Stimulated activated naive CD8-positive, alpha-beta T cell treated with anti-CD3 and anti-CD28 coated beads, Interleukin-15, Interleukin-2, amounts not matched to agents 100 ng/mL and 50 ng/mL, for 24 hours (primary cell): ENCODE data around the gene CAPN7.

Experiments
- H3K27ac Mint-ChIP-seq: one replicate; pipeline ENCODE4 v1.8.0; 2021; ENCODE audit warnings: mild to moderate bottlenecking, mixed read lengths
- H3K27me3 Mint-ChIP-seq: one replicate; pipeline ENCODE4 v1.8.0; 2021; ENCODE audit warnings: mixed read lengths
- H3K36me3 Mint-ChIP-seq: one replicate; pipeline ENCODE4 v1.8.0; 2021; ENCODE audit warnings: low read depth, mixed read lengths
- H3K4me1 Mint-ChIP-seq: one replicate; pipeline ENCODE4 v1.8.0; 2021; ENCODE audit warnings: low read depth, mixed read lengths
- H3K4me3 Mint-ChIP-seq: one replicate; pipeline ENCODE4 v1.8.0; 2021; ENCODE audit warnings: mild to moderate bottlenecking, mixed read lengths
- H3K9me3 Mint-ChIP-seq: one replicate; pipeline ENCODE4 v1.8.0; 2021; ENCODE audit warnings: mixed read lengths

CAPN7 gene

DNA sequence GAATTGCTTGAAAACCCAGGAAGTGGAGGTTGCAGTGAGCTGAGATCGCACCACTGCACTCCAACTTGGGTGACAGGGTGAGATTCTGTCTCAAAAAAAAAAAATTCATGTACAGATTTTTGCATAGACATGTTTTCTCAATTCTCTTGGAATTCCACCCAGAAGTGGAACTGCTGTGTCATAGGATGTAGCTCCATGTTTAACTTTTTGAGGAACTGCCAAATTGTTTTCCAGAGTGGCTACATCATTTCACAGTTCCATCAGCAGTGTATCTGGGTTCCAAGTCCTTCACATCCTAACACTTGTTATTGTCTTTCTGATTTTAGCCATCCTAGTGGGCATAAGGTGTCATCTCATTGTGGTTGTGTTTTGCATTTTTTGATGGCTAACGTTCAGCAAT is 9.9 kb downstream of the CAPN7 start:
- Mint-ChIP-seq H3K4me3 (no peak overlapping the region), H3K4me1 (peaks cover 14% of the 10 kb centered on the region), H3K9me3 (no peaks in the 10 kb centered on the region), H3K27ac (no peak overlapping the region), H3K27me3 (no peaks in the 10 kb centered on the region), H3K36me3 (peaks cover 78% of the 10 kb centered on the region)

DNA sequence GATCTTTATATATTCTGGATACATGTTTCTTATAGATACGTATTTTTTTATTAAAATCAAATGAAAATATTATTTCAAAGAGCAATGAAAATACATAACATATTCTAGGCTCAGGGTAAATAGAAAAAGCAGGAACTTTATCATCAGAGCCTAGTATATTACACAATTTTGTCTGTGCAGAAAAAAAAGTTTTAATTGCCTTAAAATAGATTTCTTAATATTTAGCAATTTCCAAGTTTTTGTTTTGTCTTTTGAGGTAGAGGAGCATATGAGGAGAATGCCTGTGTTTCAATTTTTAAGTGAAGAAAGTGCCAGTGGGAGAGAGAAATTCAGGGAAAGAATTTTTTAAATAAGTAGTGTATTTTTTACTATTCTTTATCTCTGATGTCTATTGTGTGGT is 10.5 kb downstream of the CAPN7 start:
- peaks cover 14% of the 10 kb centered on the region for H3K4me1 Mint-ChIP-seq
- no peaks in the 10 kb centered on the region for H3K27me3 Mint-ChIP-seq
- H3K9me3 Mint-ChIP-seq, result no peaks in the 10 kb centered on the region
- H3K4me3 Mint-ChIP-seq, result no peak overlapping the region
- H3K27ac Mint-ChIP-seq, result no peak overlapping the region
- H3K36me3 Mint-ChIP-seq, result peaks cover 75% of the 10 kb centered on the region

DNA sequence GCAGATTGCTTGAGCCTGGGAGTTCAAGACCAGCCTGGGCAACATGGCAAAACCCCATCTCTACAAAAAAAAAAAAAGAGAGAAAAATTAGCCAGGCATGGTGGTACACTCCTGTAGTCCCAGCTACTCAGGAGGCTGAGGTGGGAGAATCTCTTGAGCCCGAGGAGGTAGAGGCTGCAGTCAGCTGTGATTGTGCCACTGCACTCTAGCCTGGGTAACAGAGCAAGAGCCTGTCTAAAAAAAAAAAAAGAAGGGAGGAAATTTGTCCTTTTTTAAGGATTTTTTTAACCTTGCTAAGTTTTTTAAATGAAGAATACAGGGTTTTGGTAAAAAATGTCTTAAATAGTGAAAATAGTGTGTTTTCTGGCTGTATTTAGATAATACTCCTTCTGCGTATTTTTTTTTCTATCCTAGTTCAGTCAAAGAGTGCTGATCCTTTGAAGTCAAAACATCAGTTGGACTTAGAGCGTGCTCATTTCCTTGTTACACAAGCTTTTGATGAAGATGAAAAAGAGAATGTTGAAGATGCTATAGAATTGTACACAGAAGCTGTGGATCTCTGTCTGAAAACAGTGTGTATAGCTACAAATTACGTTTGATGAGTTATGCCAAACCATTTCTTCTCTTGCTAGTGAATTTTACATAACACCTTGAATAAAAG is 11.1 kb downstream of the CAPN7 start:
- H3K27me3 Mint-ChIP-seq, result no peaks in the 10 kb centered on the region
- H3K4me3 Mint-ChIP-seq, result no peak overlapping the region
- peaks cover 72% of the 10 kb centered on the region for H3K36me3 Mint-ChIP-seq
- H3K27ac Mint-ChIP-seq, result no peak overlapping the region
- no peaks in the 10 kb centered on the region for H3K9me3 Mint-ChIP-seq
- H3K4me1 Mint-ChIP-seq, result peaks cover 14% of the 10 kb centered on the region

DNA sequence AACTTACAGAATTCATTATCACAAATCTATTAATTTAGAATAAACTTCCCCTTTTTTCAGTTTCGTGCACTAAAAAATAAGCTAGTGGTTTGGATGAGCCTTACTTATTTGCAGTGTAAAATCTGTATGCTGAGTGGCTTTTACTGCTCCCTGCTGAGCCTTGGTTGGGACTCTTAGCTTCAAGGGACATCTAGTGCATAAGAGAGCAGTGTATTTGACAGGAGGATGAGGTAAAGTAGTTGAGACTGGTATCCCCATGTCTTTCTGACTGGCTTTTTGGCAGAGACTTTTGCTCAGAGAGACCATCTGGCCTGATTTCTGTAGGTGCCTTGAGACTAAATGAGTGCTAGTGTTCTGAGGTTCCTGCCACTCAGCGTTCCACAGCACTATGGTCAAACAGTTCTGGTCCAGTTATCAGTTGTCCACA is 11.8 kb downstream of the CAPN7 start:
- Mint-ChIP-seq H3K4me1 (peaks cover 14% of the 10 kb centered on the region), H3K4me3 (no peak overlapping the region), H3K27ac (no peak overlapping the region), H3K27me3 (no peaks in the 10 kb centered on the region), H3K36me3 (peaks cover 72% of the 10 kb centered on the region), H3K9me3 (no peaks in the 10 kb centered on the region)

DNA sequence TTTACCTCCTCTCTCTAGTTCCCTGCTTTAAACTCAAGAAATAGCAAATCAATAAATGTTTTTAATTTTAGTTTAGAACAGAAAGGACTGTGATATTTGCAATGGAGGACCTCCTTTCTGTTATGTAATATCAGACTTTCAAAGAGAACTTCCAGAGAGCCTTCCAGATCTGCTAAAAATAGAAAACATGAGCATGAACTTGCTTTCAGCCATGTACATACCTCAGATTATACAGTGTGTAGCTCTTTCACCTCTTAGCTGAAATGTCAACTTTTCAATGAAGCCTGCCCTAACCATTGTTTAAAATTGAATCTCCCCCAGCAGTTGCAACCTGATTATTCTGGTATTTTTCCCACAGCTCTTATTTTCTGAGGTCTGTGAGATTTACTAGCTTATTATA is 12.6 kb downstream of the CAPN7 start:
- Mint-ChIP-seq H3K4me3 (no peak overlapping the region), H3K36me3 (peaks cover 72% of the 10 kb centered on the region), H3K27ac (no peak overlapping the region), H3K27me3 (no peaks in the 10 kb centered on the region), H3K4me1 (peaks cover 14% of the 10 kb centered on the region), H3K9me3 (no peaks in the 10 kb centered on the region)

DNA sequence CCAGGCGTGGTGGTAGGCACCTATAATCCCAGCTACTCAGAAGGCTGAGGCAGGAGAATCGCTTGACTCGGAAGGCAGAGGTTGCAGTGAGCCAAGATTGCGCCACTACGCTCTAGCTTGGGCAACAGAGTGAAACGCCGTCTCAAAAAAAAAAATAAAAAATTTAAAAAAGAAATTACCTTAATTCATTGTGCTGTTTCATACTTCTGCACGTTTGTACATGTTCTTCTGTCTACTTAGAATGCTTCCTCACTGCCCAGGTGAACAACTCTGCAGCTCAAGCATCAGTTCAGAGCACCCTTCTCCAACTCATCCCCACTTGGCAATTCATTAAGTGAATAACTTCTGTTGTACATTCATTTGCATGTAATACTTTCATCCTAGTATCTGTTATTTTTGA is 14.0 kb downstream of the CAPN7 start:
- Mint-ChIP-seq H3K27me3 (no peaks in the 10 kb centered on the region), H3K36me3 (peaks cover 72% of the 10 kb centered on the region), H3K9me3 (no peaks in the 10 kb centered on the region), H3K27ac (no peak overlapping the region), H3K4me1 (peaks cover 14% of the 10 kb centered on the region), H3K4me3 (no peak overlapping the region)

DNA sequence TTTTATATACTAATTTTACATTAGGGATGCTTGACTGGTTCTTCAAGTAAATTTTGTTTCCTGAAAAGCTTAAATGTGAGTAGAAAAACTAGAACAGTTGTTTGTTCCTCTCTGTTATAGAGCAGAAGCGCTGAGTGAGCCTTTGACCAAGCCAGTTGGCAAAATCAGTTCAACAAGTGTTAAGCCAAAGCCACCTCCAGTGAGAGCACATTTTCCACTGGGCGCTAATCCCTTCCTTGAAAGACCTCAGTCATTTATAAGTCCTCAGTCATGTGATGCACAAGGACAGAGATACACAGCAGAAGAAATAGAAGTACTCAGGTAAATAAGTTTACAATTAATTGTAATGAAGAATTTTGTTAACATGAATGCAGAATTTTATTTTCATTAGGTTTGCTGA is 14.6 kb downstream of the CAPN7 start:
- no peaks in the 10 kb centered on the region for H3K9me3 Mint-ChIP-seq
- H3K27ac Mint-ChIP-seq, result no peak overlapping the region
- H3K4me1 Mint-ChIP-seq, result peaks cover 14% of the 10 kb centered on the region
- H3K27me3 Mint-ChIP-seq, result no peaks in the 10 kb centered on the region
- peaks cover 66% of the 10 kb centered on the region for H3K36me3 Mint-ChIP-seq
- no peak overlapping the region for H3K4me3 Mint-ChIP-seq

DNA sequence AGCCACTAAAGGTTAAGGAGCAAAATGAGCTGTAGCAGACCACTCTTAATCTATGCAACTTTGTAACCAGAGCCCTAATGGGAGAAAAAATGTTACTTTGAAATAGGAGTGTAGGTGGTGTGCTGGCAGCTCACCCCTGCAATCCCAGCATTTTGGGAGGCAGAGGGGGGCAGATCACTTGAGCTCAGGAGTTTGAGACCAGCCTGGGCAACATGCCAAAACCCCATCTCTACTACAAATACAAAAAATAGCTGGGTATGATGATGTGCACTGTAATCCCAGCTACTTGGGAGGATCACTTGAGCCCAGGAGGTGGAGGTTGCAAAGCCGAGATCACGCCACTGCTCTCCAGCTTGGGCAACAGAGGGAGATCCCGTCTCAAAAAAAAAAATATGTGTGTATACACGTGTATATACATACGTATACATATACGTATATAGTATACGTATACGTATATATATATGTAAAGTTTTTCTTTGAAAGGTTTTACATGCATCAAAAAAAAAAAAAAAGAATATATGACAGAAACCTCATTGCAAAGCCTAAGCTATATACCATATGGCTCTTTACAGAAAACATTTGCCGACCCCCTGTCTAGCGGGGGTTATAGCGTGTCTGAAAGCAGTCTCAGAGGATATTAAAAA is 15.7 kb downstream of the CAPN7 start:
- no peak overlapping the region for H3K27ac Mint-ChIP-seq

DNA sequence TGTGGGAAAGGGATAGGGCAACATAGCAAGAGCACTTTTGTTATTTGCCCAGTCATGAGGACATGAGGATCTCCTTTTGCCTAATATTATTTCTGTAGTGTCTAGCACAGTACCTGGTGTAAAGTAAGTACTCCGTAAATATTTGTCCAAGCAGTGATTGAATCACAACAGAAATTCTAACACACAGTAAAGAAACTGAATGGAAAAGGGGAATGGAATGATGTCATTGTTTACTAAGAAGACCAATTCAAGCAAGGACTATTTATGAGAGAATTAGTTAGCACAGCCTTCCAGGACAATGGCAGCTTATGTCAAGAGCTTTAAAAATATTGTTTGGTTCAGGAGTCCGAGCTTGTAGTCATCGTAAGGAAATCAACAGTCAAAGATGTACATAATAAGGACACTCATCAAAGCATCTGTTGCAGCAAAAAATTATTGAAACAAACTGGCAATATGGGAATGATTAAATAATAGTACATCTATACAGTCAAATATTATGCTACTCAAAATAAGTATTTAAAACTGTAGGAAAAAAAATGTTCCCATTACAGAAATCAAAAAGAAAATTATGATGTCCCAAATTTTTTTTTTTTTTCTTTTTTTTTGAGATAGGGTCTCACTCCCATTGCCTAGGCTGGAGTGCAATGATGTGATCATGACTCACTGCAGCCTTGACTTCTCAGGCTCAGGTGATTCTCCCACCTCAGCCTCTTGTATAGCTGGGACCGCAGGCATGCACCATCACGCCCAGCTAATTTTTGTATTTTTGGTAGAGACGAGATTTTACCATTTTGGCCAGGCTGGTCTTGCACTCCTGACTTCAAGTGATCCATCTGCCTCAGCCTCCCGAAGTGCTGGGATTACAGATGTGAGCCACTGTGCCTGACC is 17.9 kb downstream of the CAPN7 start:
- Mint-ChIP-seq H3K36me3 (peaks cover 48% of the 10 kb centered on the region), H3K27ac (no peak overlapping the region), H3K4me3 (no peak overlapping the region), H3K4me1 (no peaks in the 10 kb centered on the region), H3K27me3 (no peaks in the 10 kb centered on the region), H3K9me3 (no peaks in the 10 kb centered on the region)

More for the DNA sequence above, 15.7 kb downstream of the CAPN7 start:
- H3K9me3 Mint-ChIP-seq, result no peaks in the 10 kb centered on the region
- H3K4me3 Mint-ChIP-seq, result no peak overlapping the region
- H3K4me1 Mint-ChIP-seq, result peaks cover 7% of the 10 kb centered on the region
- H3K36me3 Mint-ChIP-seq, result peaks cover 60% of the 10 kb centered on the region
- H3K27me3 Mint-ChIP-seq, result no peaks in the 10 kb centered on the region

DNA sequence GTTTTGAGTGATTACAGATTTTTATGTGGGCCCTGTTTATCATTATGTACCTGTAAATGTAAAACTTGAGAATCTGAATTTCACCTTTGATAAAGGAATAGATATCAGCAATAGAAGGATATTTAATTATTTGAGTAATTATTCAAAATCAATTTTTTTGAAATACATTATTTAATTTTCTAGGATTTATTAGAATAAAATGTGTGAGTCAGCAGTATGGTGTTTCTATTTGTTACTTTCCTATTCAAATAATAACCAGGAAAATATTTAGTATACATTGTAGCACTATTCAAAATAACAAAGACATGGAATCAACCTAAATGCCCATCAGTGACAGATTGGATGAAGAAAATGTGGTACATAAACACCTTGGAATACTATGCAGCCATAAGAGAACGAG is 22.1 kb downstream of the CAPN7 start:
- Mint-ChIP-seq H3K27me3 (no peaks in the 10 kb centered on the region), H3K4me1 (no peaks in the 10 kb centered on the region), H3K9me3 (no peaks in the 10 kb centered on the region), H3K36me3 (peaks cover 30% of the 10 kb centered on the region), H3K4me3 (no peak overlapping the region), H3K27ac (no peak overlapping the region)

DNA sequence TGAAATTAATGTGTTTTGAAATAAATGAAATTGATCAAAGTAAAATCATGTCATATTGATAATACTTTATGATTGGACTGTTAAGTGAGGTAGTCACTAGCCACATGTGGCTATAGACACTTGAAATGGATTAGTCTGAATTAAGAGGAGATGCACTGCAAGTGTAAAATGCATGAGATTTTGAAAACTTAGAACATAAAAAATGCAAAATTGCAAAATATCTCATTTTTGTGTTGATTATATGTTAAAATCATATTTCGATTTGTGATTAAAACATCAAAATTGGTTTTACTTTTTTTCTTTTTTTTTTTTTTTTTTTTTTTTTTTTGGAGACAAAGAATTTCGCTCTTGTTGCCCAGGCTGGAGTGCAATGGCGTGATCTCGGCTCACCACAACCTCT is 23.2 kb downstream of the CAPN7 start:
- Mint-ChIP-seq H3K27me3 (no peaks in the 10 kb centered on the region), H3K36me3 (peaks cover 30% of the 10 kb centered on the region), H3K4me1 (no peaks in the 10 kb centered on the region), H3K27ac (no peak overlapping the region), H3K9me3 (no peaks in the 10 kb centered on the region), H3K4me3 (no peak overlapping the region)

DNA sequence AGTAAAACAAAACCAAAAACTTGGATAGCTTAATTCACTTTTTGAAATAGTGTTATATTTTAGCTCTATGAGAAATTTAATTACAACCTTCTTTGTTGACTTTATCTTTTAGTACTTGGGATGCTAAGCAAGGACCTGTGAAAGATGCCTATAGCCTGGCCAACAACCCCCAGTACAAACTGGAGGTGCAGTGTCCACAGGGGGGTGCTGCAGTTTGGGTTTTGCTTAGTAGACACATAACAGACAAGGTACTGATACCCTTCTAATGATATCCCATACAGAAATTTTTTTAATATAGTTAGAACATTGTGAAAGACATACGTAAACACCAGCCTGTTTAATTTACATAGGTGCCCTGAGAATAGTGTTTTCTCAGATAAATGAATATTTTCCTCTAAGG is 35.3 kb downstream of the CAPN7 start:
- Mint-ChIP-seq H3K27me3 (no peaks in the 10 kb centered on the region), H3K4me1 (no peaks in the 10 kb centered on the region), H3K27ac (no peak overlapping the region), H3K4me3 (no peak overlapping the region), H3K9me3 (no peaks in the 10 kb centered on the region), H3K36me3 (peaks cover 60% of the 10 kb centered on the region)

DNA sequence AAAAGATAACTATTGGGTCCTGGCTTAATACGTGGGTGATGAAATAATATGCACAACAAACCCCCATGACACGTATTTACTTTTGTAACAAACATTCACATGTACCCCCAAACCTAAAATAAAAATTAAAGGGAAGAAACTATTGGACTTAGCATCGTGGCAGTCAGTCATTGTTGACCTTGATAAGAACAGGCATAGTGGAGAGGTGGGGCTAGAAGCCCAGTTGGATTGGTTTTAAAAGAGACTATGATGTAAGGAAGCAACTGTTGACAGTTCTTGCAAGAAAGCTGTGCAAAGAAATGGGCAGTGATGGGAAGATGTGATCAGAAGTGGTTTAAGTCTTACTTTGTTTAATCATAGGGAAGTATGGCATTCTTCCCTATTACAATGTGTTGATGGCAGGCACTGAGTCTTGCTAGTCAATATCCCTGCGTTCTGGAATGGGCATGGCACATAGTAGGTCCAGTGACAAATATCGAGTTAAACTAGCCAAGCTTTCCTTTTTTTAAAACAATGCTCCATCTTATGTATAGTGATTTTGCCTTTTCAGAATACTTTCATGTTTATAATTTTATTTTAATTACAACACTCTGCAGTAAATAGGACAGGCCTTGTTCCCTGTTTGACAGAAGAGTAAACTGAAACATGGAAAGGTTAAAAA is 37.9 kb downstream of the CAPN7 start:
- H3K9me3 Mint-ChIP-seq, result no peaks in the 10 kb centered on the region
- no peaks in the 10 kb centered on the region for H3K4me1 Mint-ChIP-seq
- H3K36me3 Mint-ChIP-seq, result peaks cover 68% of the 10 kb centered on the region
- no peak overlapping the region for H3K27ac Mint-ChIP-seq
- H3K4me3 Mint-ChIP-seq, result no peak overlapping the region
- H3K27me3 Mint-ChIP-seq, result no peaks in the 10 kb centered on the region

DNA sequence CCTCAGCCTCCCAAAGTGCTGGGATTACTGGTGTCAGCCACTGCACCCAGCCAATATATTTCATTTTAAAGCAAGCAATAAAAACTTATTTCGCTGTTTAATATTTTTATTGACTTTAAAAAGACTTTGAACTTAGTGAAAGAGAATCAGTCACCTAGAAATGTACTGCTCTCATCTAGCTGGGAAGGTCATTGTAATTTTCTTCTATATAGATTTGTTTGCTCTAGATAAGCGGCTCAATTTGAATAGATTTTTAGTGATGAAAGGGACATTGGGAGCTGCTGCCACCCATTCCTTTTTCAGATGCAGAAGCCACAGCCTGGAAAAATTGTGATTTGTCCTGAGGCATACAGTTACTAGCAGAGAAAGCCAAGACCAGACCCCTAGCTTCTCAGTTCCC is 40.1 kb downstream of the CAPN7 start:
- Mint-ChIP-seq H3K27me3 (no peaks in the 10 kb centered on the region), H3K4me3 (no peak overlapping the region), H3K36me3 (peaks cover 63% of the 10 kb centered on the region), H3K4me1 (no peaks in the 10 kb centered on the region), H3K9me3 (no peaks in the 10 kb centered on the region), H3K27ac (no peak overlapping the region)
